ENCODE results near the gene ADGRG7. TPM values are rescaled to one million over a fixed set of nuclear protein-coding genes. Genes with fewer than 3 reads are reported as not detected.

ADGRG7 gene
- total and polyA plus RNA-seq, 9 of the 15 experiments (the other 6 are each of a cell fraction or from before 2014, with no cell fraction given), result 0.03 TPM; not detected in 7

DNA sequence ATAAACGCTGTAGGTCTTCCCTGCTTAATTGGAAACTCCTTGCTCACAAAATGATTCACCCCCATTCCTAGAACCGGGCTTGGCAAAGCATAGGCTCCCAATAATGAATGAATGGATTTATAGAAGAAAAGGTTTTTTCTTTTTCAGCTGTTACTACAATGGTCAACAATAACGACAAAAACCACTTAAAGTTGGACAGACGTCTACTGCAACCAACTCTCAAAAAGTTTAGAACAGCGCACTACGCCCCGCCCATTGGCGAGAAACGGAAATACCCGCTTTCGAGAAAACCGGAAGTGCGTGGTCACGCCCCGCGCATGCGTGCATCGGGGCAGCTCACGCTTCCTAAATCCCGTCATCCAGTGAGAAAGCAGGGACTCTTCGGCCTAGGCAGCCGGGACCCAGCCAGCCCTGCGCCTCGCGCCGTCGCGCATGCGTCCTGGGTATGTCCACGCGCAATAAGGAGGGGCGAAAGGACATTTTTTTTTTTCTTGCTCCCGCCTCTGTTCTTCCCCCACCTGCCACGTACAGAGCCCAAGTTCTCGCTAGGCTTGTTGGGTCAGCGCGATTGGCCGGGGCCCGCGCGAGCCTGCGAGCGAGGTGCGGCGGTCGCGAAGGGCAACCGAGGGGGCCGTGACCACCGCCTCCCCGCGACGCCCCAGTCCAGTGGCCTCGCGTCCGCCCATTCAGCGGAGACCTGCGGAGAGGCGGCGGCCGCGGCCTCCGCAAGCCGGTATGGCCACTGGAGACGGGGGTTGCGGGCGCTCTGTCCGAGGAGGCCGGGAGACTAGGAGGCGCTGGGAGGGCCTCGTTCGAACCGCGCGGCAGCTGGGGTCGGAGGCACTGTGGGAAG is 99.8 kb downstream of the ADGRG7 start, which contains the start of gene TFG (continued):
- TF ChIP-seq, protein P1, sequence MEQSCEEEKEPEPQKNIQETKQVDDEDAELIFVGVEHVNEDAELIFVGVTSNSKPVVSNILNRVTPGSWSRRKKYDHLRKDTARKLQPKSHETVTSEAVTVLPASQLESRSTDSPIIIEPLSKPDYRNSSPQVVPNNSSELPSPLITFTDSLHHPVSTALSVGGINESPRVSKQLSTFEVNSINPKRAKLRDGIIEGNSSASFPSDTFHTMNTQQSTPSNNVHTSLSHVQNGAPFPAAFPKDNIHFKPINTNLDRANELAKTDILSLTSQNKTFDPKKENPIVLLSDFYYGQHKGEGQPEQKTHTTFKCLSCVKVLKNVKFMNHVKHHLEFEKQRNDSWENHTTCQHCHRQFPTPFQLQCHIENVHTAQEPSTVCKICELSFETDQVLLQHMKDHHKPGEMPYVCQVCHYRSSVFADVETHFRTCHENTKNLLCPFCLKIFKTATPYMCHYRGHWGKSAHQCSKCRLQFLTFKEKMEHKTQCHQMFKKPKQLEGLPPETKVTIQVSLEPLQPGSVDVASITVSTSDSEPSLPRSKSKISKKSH (CRISPR knock-in tag; IDR thresholded peaks at IDR 0.05), result no peak
- TF ChIP-seq, protein P2, sequence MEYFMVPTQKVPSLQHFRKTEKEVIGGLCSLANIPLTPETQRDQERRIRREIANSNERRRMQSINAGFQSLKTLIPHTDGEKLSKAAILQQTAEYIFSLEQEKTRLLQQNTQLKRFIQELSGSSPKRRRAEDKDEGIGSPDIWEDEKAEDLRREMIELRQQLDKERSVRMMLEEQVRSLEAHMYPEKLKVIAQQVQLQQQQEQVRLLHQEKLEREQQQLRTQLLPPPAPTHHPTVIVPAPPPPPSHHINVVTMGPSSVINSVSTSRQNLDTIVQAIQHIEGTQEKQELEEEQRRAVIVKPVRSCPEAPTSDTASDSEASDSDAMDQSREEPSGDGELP (CRISPR knock-in tag; IDR thresholded peaks at IDR 0.05; ENCODE audit: borderline replicate concordance), result peak; percentile 68; the same call in 1 of the 2 replicates
- TF ChIP-seq GABPB1 (CRISPR knock-in tag; IDR thresholded peaks at IDR 0.05) (peak; percentile 86), MTA3 (IDR thresholded peaks at IDR 0.05; ENCODE audit: borderline replicate concordance) (0 out of 2 replicates have a peak, but pooled peaks have one; percentile 20), POLR2A (conservative IDR thresholded peaks at IDR 0.05) (peak; percentile 76), ZNF695 (CRISPR knock-in tag; IDR thresholded peaks at IDR 0.05) (no peak), SP1 (CRISPR knock-in tag; IDR thresholded peaks at IDR 0.05) (peak; percentile 49; the same call in 1 of the 2 replicates), PHF8 (IDR thresholded peaks at IDR 0.05; ENCODE audit: borderline replicate concordance, low read length) (peak; percentile 71; the same call in 1 of the 2 replicates), NFE2 (IDR thresholded peaks at IDR 0.05; ENCODE audit: low read depth) (peak; percentile 18; the same call in 1 of the 2 replicates)
- TF ChIP-seq, protein P3, sequence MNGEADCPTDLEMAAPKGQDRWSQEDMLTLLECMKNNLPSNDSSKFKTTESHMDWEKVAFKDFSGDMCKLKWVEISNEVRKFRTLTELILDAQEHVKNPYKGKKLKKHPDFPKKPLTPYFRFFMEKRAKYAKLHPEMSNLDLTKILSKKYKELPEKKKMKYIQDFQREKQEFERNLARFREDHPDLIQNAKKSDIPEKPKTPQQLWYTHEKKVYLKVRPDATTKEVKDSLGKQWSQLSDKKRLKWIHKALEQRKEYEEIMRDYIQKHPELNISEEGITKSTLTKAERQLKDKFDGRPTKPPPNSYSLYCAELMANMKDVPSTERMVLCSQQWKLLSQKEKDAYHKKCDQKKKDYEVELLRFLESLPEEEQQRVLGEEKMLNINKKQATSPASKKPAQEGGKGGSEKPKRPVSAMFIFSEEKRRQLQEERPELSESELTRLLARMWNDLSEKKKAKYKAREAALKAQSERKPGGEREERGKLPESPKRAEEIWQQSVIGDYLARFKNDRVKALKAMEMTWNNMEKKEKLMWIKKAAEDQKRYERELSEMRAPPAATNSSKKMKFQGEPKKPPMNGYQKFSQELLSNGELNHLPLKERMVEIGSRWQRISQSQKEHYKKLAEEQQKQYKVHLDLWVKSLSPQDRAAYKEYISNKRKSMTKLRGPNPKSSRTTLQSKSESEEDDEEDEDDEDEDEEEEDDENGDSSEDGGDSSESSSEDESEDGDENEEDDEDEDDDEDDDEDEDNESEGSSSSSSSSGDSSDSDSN (IDR thresholded peaks at IDR 0.05; ENCODE audit: borderline replicate concordance in 1 of 2, low read depth in 2 of 2, low read length in 2 of 2), result 0 out of 4 replicates have a peak, but pooled peaks have one; percentile 20 to 39
- TF ChIP-seq, protein P4, sequence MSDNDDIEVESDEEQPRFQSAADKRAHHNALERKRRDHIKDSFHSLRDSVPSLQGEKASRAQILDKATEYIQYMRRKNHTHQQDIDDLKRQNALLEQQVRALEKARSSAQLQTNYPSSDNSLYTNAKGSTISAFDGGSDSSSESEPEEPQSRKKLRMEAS (CRISPR knock-in tag; IDR thresholded peaks at IDR 0.05), result 0 out of 2 replicates have a peak, but pooled peaks have one; percentile 16
